GM10266 (cell line): ENCODE data around the gene CTTN.

Experiments
- DNase-seq: peaks from one replicate; pipeline ENCODE4 v3.0.0; 2012; ENCODE audit errors: extremely low spot score
- CTCF ChIP-seq: IDR thresholded peaks from 2 replicates; pipeline ENCODE4 v1.5.1; 2012; ENCODE audit warnings: mild to moderate bottlenecking, low read depth; ENCODE audit not compliant: control insufficient read depth, insufficient read depth; ENCODE audit errors: missing control alignments

CTTN gene

GRCh38 chr11:70394211-70394950 lies 3.9 kb upstream of the CTTN start:
- TF ChIP-seq CTCF: no peak
- no peak for DNase-seq

- TF ChIP-seq CTCF: no peak
- DNase-seq: peak; percentile 43
Observed at GRCh38 chr11:70397336-70397982, 870 bp upstream of the CTTN start.

- TF ChIP-seq CTCF: no peak
- DNase-seq: peak; percentile 75
Observed at GRCh38 chr11:70398834-70399680, 728 bp downstream of the CTTN start.

- no peak for DNase-seq
- TF ChIP-seq CTCF: no peak
Observed at GRCh38 chr11:70399681-70400112, 1.4 kb downstream of the CTTN start.

- no peak for TF ChIP-seq CTCF
- no peak for DNase-seq
Observed at GRCh38 chr11:70400643-70401042, 2.3 kb downstream of the CTTN start.

GRCh38 chr11:70402016-70402415 lies 3.7 kb downstream of the CTTN start:
- TF ChIP-seq CTCF: no peak

More at GRCh38 chr11:70402016-70402415, 3.7 kb downstream of the CTTN start:
- DNase-seq: no peak
